Activated naive CD4-positive, alpha-beta T cell treated with anti-CD3 and anti-CD28 coated beads, Interleukin-2, amount 10 ng/mL, durations not matched to agents 7 days and 5 days (primary cell): Measurements from ENCODE around the gene CAMKK1.

Experiments used
- CTCF ChIA-PET: fragments of 350-600 bp; sonication (Branson Sonifier 250); formaldehyde crosslinking; loops from one replicate; lab custom pipeline; 2021; ENCODE audit warnings: antibody characterized with exemption; lab: Charles Lee
- DNase-seq: peaks from one replicate; pipeline ENCODE4 v3.0.0-alpha.2; 2020
- H3K27ac Mint-ChIP-seq: one replicate; pipeline ENCODE4 v1.8.0; 2021; ENCODE audit warnings: mild to moderate bottlenecking, moderate library complexity, mixed read lengths
- H3K27me3 Mint-ChIP-seq: one replicate; pipeline ENCODE4 v1.8.0; 2021; ENCODE audit warnings: mild to moderate bottlenecking, mixed read lengths
- H3K36me3 Mint-ChIP-seq: one replicate; pipeline ENCODE4 v1.8.0; 2021; ENCODE audit warnings: mixed read lengths
- H3K4me1 Mint-ChIP-seq: one replicate; pipeline ENCODE4 v1.8.0; 2021; ENCODE audit warnings: mixed read lengths
- H3K4me3 Mint-ChIP-seq: one replicate; pipeline ENCODE4 v1.8.0; 2021; ENCODE audit warnings: mild to moderate bottlenecking, moderate library complexity, mixed read lengths
- H3K9me3 Mint-ChIP-seq: one replicate; pipeline ENCODE4 v1.8.0; 2021; ENCODE audit warnings: mixed read lengths

The CAMKK1 gene

DNA sequence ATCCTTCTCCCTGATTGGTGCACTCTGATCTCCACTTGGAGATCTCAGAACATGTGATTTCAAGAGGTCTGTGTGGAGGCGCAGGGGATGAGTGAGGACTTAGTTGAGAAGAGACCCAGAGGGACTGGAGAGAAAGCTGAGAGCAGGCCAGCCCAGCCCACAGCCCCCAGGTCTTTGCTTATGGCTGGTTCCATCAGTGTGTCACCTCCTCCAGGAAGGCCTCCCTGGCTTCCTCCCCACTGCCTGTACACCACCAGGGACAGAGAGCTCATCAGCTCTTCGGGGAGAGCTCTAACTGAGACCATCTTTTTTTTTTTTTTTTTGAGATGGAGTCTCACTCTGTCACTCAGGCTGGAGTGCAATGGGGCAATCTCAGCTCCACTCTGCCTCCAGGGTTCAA lies 20.0 kb upstream of the CAMKK1 start:
- Mint-ChIP-seq H3K4me3 (no peak overlapping the region), H3K27me3 (peaks cover 25% of the 10 kb centered on the region), H3K27ac (no peak overlapping the region), H3K4me1 (peaks cover 61% of the 10 kb centered on the region), H3K9me3 (no peaks in the 10 kb centered on the region), H3K36me3 (no peaks in the 10 kb centered on the region)
- no peak for DNase-seq
- CTCF ChIA-PET: interaction anchor here (0.7 to 7.2 kb wide), 21 partner anchors 8 to 160 kb away, joined by 3 to 128 read pairs (median 4); no protein-coding TSS in a partner anchor

DNA sequence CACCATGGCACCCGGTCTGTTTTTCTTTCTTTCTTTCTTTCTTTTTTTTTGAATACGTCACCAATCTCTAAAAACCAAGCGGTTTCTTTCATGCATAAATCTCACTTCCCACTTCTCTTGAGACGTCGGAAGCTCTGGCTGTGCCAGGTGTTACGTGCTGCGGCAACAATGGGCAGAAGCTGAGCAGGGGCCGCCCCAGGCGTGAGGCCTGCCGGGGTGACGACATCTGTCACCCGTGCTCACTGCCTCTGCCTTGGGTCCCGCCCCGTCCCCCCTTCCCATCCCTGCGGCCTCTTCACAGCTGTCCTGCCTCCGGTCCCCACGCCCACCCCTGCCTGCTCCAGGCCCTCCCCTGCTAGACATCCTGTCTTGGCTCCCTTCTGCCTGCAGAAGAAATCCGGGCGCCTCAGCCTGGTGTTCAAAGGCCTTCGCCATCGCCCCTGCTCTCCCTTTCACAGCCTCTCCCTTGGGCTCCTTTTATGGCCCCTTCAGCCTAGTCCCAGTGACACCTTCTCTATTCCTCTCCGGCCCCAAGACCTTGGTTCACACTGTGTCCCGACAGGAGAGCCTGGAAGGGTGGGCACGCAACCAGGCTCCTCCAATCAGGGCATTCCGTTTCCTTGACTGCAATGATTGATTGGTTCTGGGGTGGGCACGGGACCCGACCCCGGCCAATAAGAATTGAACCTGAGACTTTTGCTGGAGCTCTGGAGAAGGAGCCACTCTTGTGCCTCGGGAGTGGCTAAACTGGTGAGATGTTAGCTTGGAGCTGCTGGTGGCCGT lies 18.6 kb upstream of the CAMKK1 start:
- CTCF ChIA-PET: interaction anchor here (0.6 to 7.2 kb wide), 5 partner anchors 9 to 105 kb away, joined by 3 to 128 read pairs (median 4); partner anchors contain the start of gene NCBP3
- Mint-ChIP-seq H3K27me3 (peaks cover 27% of the 10 kb centered on the region), H3K9me3 (no peaks in the 10 kb centered on the region), H3K36me3 (no peaks in the 10 kb centered on the region), H3K4me1 (peaks cover 53% of the 10 kb centered on the region), H3K4me3 (peak overlapping the region; percentile 41), H3K27ac (peak overlapping the region; percentile 87)
- DNase-seq: peak; percentile 86

DNA sequence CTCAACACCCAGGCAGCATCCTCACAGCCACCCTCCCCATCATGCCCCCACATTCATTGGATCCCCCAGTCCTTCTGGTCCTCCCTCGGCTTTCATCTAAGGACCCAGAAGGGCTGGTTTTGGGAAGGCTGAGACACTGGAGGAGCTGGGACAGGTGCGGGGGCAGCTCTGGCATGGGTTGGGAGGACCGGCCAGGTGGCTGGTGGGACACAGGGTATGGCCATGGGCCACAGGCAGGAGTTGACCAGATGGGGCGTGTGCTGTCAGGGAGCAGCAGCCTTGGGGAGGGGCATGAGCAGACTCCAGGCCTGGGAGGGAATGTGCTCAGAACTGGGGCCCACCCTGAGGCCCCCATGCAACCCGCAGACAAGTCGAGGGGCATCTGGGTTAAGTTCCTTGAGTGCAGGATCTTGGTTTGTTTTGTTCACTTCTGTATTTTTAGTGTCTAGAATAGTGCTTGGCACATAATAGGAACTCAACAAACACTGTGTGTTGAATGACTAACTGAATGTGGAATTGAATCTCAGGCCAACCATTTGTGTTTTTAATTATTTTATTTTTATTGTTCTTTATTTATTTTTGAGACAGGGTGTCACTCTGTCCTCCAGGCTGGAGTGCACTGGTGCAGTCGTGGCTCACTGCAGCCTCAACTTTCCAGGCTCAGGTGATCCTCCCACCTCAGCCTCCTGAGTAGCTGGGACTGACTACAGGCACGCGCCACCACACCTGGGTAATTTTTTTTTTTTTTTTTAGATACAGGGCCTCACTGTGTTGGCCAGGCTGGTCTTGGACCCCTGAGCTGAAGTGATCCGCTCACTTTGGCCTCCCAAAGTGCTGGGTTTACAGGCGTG lies 17.8 kb upstream of the CAMKK1 start:
- DNase-seq: no peak
- peak overlapping the region; percentile 41 for H3K4me3 Mint-ChIP-seq
- H3K9me3 Mint-ChIP-seq: no peaks in the 10 kb centered on the region
- H3K36me3 Mint-ChIP-seq: no peaks in the 10 kb centered on the region
- CTCF ChIA-PET: interaction anchor here (1.0 to 7.2 kb wide), 4 partner anchors 8 to 106 kb away, joined by 3 to 128 read pairs (median 6); partner anchors contain the start of gene NCBP3
- peaks cover 27% of the 10 kb centered on the region for H3K27me3 Mint-ChIP-seq
- peak overlapping the region; percentile 87 for H3K27ac Mint-ChIP-seq
- H3K4me1 Mint-ChIP-seq: peaks cover 45% of the 10 kb centered on the region

DNA sequence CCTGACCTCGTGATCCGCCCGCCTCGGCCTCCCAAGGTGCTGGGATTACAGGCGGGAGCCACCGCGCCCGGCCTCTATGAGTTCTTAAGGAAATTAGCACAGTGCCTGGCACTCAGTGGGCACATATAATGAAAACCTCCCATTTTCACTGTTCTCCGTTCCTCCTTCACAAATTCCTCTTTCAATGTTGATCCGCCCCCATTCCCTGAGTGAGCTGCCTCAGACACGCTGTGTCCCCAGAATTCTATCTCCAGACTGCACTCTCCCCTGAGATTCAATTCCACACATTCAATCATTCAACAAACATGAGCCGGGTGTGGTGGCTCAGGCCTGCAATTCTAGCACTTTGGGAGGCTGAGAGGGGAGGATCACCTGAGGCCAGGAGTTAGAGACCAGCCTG lies 16.4 kb upstream of the CAMKK1 start:
- Mint-ChIP-seq H3K27me3 (peaks cover 23% of the 10 kb centered on the region), H3K27ac (no peak overlapping the region), H3K9me3 (no peaks in the 10 kb centered on the region), H3K4me1 (peaks cover 37% of the 10 kb centered on the region), H3K36me3 (no peaks in the 10 kb centered on the region), H3K4me3 (no peak overlapping the region)
- CTCF ChIA-PET: no interaction called here
- DNase-seq: no peak

DNA sequence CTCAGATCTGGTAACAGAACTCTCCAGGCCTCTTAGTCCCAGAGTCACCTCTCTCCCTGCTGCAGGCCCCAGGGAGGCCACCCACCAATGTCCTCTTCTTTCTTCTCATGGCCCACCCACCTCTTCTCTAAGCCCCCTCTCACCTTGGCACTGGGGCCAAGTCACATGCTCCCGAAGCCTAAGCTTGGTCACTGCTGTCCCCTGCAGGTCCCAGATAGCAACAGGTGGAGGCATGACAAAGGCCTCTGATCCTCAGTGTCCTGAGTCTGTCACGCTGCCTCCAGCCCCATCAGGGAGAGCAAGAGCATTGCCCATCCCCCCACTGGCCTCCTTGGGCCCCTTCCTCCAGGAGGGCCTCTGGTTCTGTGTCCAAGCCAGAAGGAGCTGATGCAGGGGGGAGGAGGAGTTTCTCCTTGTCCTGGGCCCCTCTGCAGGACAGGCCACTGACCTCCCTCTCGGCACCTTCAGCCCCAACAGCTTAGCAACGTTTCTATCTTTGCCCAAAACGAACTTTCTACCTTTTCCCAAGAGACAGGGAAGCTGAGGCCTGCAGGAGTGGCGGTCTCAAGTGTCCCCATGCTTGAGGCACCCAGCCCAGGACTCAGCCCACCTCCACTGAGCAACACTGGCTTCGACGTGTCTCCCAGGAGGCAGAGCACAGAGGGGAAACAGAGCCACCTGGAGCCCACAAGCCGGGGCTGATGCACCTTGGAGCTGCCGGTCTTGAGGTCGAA lies 14.8 kb upstream of the CAMKK1 start:
- Mint-ChIP-seq H3K4me3 (no peak overlapping the region), H3K4me1 (peaks cover 27% of the 10 kb centered on the region), H3K36me3 (no peaks in the 10 kb centered on the region), H3K27me3 (peaks cover 13% of the 10 kb centered on the region), H3K27ac (no peak overlapping the region), H3K9me3 (no peaks in the 10 kb centered on the region)
- CTCF ChIA-PET: interaction anchor here (0.5 to 1.9 kb wide), 5 partner anchors 13 to 169 kb away, joined by 3 to 9 read pairs (median 4); no protein-coding TSS in a partner anchor
- DNase-seq: peak; percentile 36

DNA sequence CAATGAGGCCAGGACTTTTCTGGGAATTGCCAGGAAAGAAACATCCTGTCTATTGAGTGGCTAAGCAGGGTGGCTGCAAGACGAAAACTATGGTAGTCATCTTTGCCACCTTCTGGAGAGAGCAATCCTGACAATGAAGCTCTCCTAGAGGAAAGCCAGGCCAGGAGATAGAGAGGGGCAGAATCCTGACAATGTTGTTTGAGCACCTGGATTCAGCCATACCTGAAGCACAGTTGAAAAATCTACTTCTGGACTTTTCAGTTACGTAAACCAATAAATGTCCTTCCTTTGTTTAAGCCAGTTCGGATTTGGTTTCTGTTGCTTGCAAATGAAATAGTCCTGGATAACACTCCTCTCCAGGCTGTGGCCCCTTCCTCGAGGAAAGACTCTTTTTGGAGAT lies 14.0 kb upstream of the CAMKK1 start:
- Mint-ChIP-seq H3K27ac (no peak overlapping the region), H3K4me1 (peaks cover 23% of the 10 kb centered on the region), H3K36me3 (no peaks in the 10 kb centered on the region), H3K9me3 (no peaks in the 10 kb centered on the region), H3K27me3 (peaks cover 9% of the 10 kb centered on the region), H3K4me3 (no peak overlapping the region)
- DNase-seq: no peak
- CTCF ChIA-PET: interaction anchor here (1.1 to 1.9 kb wide), 4 partner anchors 12 to 169 kb away, joined by 3 to 9 read pairs (median 4); no protein-coding TSS in a partner anchor

DNA sequence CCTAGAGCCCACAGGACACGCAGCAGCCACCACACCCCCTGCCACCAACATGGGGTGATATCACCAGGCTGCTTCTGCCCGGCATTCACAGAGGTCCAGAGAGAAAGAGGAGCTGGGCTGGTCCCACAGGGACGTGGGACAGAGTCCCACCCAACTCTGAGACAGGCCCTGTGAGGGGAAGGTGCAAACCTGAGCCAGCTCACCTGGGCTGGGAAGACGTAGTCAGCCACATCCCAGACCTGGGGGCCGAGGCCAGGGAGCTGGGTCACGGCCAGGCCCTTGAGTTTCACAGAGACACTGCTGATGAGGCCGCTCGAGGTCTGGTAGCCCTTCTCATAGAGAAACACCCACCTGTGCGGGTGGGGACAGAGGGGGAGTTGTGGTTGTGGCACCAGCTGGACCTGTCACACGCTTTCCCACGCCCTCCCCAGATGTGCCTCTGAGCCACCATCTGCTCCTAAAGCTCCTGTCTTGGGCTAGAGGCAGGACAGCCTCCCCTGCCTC lies 12.2 kb upstream of the CAMKK1 start:
- Mint-ChIP-seq H3K27ac (no peak overlapping the region), H3K27me3 (peaks cover 11% of the 10 kb centered on the region), H3K36me3 (no peaks in the 10 kb centered on the region), H3K4me1 (peaks cover 5% of the 10 kb centered on the region), H3K9me3 (no peaks in the 10 kb centered on the region), H3K4me3 (no peak overlapping the region)
- DNase-seq: no peak
- CTCF ChIA-PET: interaction anchor here (1.6 kb wide), 2 partner anchors 9 to 168 kb away, joined by 6 to 11 read pairs; no protein-coding TSS in a partner anchor

DNA sequence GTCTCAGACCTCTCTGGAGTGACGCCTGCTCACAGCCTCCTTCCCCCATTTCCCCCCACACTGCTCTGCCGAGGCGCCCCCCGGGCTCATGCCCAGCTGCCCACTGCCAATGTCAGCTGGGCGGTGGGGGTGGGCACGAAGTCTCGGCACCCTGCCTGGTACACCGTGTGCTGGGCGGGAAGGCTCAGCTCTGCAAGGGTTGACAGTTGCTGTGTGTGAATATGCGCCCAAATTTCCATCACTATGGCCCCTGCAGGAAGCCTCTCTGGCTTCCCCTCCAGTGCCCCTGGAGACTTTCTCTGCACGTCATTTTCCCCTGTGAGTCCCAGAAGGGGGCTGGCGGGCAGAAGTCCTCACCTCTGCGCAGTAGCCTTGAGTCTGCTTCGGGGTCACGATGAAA lies 11.6 kb upstream of the CAMKK1 start:
- Mint-ChIP-seq H3K27me3 (peaks cover 17% of the 10 kb centered on the region), H3K36me3 (no peaks in the 10 kb centered on the region), H3K4me3 (no peak overlapping the region), H3K9me3 (no peaks in the 10 kb centered on the region), H3K4me1 (peaks cover 3% of the 10 kb centered on the region), H3K27ac (no peak overlapping the region)
- DNase-seq: no peak
- CTCF ChIA-PET: interaction anchor here (1.6 kb wide), 2 partner anchors 9 to 167 kb away, joined by 6 to 11 read pairs; no protein-coding TSS in a partner anchor

DNA sequence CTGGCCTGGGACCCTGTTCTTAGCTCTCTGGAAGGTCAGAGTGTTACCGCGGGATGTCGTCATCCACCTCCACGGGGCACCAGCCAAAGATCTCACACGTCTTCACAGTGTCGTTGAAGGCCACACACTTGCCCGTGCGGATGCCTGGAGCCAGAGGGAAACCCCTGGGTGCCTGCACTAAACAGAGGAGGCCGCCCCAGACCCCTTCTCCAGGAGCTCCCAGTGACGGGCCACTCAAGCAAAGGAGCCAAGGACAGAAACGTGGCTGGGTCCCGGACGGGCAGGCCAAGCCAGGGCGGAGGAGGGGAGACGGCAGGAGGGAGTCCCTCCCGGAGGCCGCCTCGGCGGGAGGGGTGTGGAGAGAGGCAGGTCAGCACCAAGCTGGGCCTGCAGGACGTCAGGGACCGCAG lies 11.0 kb upstream of the CAMKK1 start:
- CTCF ChIA-PET: interaction anchor here (1.6 kb wide), 1 partner anchor 10 kb away, joined by 11 read pairs; no protein-coding TSS in a partner anchor
- Mint-ChIP-seq H3K27ac (no peak overlapping the region), H3K4me3 (no peak overlapping the region), H3K36me3 (no peaks in the 10 kb centered on the region), H3K27me3 (peaks cover 23% of the 10 kb centered on the region), H3K4me1 (no peaks in the 10 kb centered on the region), H3K9me3 (no peaks in the 10 kb centered on the region)
- no peak for DNase-seq

DNA sequence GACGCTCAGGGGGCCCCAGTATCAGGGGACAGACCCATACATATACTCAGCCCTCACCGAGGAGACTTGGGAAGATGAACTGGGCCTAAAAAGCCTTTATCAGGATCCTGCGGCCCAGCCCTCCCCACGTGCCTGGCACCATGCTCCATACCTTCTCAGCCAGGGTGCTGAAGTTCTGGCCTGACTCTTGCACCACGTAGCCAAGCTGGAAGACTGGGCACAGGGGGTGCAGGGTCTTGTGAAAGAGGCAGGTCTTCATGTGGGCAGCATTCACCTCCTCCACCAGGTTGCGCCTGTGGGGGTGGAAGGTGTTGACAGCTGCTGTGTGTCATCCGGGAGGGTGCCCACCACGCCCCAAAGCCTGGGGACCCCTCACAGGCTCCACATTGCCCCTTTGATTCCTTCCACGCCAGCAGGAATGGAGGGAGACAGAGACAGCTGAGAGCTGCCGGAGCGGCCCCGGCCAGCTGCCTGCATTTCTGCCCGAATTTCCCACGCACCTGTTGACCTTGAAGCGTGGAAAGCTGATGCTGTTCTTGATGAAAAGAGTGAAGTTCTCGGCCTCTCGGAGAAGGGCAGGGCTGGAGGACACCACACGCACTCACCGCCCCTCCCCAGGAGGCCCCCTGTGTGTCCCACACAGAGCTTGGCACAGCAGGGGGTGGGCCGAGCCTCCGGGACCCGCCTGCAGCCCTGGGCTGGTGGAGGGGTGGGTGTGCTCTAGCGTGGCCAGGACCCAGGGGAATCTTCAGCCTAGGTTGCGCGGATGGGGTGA lies 10.4 kb upstream of the CAMKK1 start:
- Mint-ChIP-seq H3K36me3 (no peaks in the 10 kb centered on the region), H3K4me1 (no peaks in the 10 kb centered on the region), H3K27me3 (peaks cover 27% of the 10 kb centered on the region), H3K4me3 (no peak overlapping the region), H3K27ac (no peak overlapping the region), H3K9me3 (no peaks in the 10 kb centered on the region)
- CTCF ChIA-PET: interaction anchor here (1.6 kb wide), 2 partner anchors 10 to 11 kb away, joined by 5 to 11 read pairs; no protein-coding TSS in a partner anchor
- no peak for DNase-seq

DNA sequence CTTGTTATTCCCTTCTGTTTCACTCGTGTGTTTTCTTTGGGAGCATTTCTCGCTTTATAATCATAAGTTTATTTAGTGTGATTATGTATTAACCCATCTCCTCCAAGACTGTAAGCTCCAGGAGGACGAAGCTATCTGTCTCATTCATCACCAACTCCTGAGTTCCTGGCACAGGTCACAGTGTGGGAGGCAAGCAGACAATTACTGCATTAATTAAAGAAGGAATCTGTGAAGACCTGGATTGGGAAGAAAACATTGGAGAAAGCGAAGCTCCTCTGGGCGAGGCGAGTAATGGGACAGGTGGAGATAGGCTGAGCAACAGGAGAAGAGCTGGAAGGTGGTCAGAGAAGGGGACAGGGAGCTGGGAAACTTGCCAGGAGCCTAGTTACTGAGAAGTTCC lies 7.8 kb upstream of the CAMKK1 start:
- peaks cover 31% of the 10 kb centered on the region for H3K27me3 Mint-ChIP-seq
- H3K4me3 Mint-ChIP-seq: no peak overlapping the region
- H3K36me3 Mint-ChIP-seq: no peaks in the 10 kb centered on the region
- DNase-seq: no peak
- H3K9me3 Mint-ChIP-seq: no peaks in the 10 kb centered on the region
- no peak overlapping the region for H3K27ac Mint-ChIP-seq
- H3K4me1 Mint-ChIP-seq: no peaks in the 10 kb centered on the region
- CTCF ChIA-PET: interaction anchor here (0.8 kb wide), 2 partner anchors 12 to 57 kb away, joined by 3 read pairs; no protein-coding TSS in a partner anchor

DNA sequence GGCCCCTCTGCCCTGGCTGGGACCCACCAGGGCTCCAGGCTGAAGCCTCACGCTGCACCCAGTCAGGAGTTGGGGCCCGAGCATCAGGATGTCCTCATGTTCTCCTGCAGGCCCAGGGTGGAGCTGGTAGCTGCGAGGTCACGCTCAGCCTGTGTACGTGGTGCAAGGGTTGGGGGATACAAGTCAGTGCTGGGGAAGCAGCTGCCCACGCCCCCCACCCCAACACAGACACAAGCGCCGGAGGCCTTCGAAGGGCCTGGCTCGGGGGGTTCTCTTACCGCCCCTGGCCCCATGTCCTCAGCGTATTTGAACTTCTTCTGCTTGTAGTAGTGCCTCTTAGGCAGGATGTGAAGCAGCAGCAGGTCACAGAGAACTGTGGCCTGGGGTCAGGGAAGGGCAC lies 4.9 kb upstream of the CAMKK1 start:
- CTCF ChIA-PET: interaction anchor here (0.6 to 1.6 kb wide), 3 partner anchors 16 to 42 kb away, joined by 3 to 6 read pairs (median 3); no protein-coding TSS in a partner anchor
- Mint-ChIP-seq H3K4me3 (no peak overlapping the region), H3K9me3 (no peaks in the 10 kb centered on the region), H3K27ac (no peak overlapping the region), H3K27me3 (peaks cover 35% of the 10 kb centered on the region), H3K36me3 (no peaks in the 10 kb centered on the region), H3K4me1 (peaks cover 15% of the 10 kb centered on the region)
- no peak for DNase-seq

DNA sequence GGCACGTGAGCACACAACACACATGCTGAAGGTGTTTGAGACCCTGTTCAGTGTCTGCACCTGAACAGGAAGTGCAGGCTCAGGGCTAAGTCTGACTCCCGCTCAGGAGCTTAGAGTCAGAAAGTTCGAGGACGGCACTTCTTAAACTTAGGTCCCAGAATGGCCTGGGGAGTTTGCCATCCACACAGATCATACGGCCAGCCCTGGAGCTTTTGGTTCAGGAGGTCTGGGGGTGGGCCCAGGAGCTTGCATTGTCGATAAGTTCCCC lies 4.0 kb upstream of the CAMKK1 start:
- no peak for DNase-seq
- Mint-ChIP-seq H3K27me3 (peaks cover 39% of the 10 kb centered on the region), H3K4me3 (no peak overlapping the region), H3K4me1 (peaks cover 18% of the 10 kb centered on the region), H3K36me3 (no peaks in the 10 kb centered on the region), H3K9me3 (no peaks in the 10 kb centered on the region), H3K27ac (no peak overlapping the region)
- CTCF ChIA-PET: interaction anchor here (0.6 to 1.6 kb wide), 2 partner anchors 33 to 42 kb away, joined by 3 to 6 read pairs; no protein-coding TSS in a partner anchor
